ENCODE data around the gene SPATA4.

DNA sequence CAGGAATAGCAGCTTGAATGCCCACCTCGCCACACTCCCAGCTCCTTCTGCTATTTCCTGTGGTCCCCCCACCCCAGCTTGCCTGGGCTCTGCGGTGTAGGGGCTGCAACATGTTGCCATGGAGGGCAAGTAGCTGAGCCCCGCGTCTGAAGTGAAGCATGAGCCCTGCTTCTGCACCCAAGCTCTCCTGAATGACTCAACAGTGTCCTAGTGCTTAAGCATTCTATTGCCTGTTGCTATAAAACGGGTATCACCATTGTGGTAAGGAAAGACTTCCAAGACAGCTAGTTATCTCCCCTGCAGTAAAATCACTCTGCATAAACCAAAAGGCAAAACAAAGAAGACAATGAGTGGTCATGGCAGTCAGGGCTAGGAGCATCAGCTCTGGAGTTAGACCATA lies 31.4 kb upstream of the SPATA4 start:
- TF ChIP-seq CTCF (conservative IDR thresholded peaks at IDR 0.05; ENCODE audit: low read length) (no peak), EZH2phosphoT487 (IDR thresholded peaks at IDR 0.05; ENCODE audit: borderline replicate concordance) (no peak)
